ENCODE results near the gene MEGF11. TPM values are rescaled to one million over a fixed set of nuclear protein-coding genes. Genes with fewer than 3 reads are reported as not detected.

The MEGF11 gene
- total RNA-seq, 4 donors from 2014 or later, result 0.23 to 0.33 TPM; not detected in 2

DNA sequence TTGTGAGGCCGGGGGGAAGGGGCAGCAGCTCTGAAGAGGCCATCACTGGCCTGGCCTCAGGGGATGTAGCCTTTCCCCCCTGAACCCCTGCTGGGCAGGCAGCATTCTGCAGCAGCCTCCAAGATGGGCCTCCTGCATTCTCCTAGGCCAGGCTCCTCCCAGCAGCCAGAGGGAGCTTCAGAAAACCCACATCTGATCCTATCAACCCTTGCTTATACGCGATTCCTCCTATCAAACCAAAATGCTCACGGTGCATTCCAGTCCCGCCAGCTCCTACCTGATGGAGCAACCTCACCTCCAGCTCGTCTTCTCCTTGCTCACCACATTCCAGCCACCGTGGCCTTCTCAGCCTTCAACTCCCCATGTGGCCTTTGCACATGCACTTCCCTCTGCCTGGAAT, 85.7 kb downstream of the MEGF11 start:
- WGBS, result 79% methylated on average over 7 of the region's 7 CpGs
- intact Hi-C loops (cut with DNase I), result no loop called here
- Histone ChIP-seq H3K9me3 (no peaks in the 10 kb centered on the region), H3K4me3 (no peak overlapping the region), H3K27ac (replicated peaks in 1 of 4) (no peak overlapping the region), H3K36me3 (no peaks in the 10 kb centered on the region), H3K4me1 (no peaks in the 10 kb centered on the region), H3K27me3 (peaks cover 0 to 25% (median 0%) of the 10 kb centered on the region in 4 donors)
- no peak for DNase-seq (ENCODE audit: extremely low spot score)
- no peak for TF ChIP-seq POLR2A (IDR thresholded peaks at IDR 0.05; ENCODE audit: low read depth)
- no peak for TF ChIP-seq CTCF (IDR thresholded peaks at IDR 0.05)
- no peak for TF ChIP-seq EP300 (IDR thresholded peaks at IDR 0.05)
- TF ChIP-seq POLR2AphosphoS5 (IDR thresholded peaks at IDR 0.05), result no peak

DNA sequence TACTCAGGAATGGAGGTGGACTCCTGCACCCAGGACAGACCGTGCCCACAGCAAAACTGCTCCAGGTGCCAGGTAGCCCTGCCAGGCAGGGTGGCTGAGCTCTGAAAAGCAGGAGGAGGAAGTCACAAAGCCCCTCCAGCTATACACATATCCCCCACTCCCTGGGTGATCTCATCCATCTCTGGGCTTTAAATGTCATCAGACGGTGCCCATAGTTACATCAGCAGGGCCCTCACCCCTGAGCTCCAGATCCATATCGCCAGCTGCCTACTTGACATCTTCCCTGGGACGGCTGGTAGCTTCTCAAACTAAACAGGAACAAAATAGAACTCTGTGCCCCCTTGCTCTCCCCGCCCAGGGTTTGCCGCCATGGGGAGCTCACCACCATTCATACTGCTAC, 87.7 kb downstream of the MEGF11 start:
- H3K27ac ChIP-seq (replicated peaks in 1 of 4), result no peak overlapping the region
- intact Hi-C loops (cut with DNase I), result no loop called here
- peaks cover 0 to 5% (median 0%) of the 10 kb centered on the region in 4 donors for H3K27me3 ChIP-seq
- no peaks in the 10 kb centered on the region for H3K9me3 ChIP-seq
- TF ChIP-seq CTCF (IDR thresholded peaks at IDR 0.05) (no peak), POLR2A (IDR thresholded peaks at IDR 0.05; ENCODE audit: low read depth) (no peak), EP300 (IDR thresholded peaks at IDR 0.05) (no peak), POLR2AphosphoS5 (IDR thresholded peaks at IDR 0.05) (no peak)
- H3K4me3 ChIP-seq, result no peak overlapping the region
- H3K4me1 ChIP-seq, result no peaks in the 10 kb centered on the region
- WGBS, result 93% methylated on average over 6 of the region's 6 CpGs
- DNase-seq (ENCODE audit: extremely low spot score), result no peak
- H3K36me3 ChIP-seq, result no peaks in the 10 kb centered on the region

DNA sequence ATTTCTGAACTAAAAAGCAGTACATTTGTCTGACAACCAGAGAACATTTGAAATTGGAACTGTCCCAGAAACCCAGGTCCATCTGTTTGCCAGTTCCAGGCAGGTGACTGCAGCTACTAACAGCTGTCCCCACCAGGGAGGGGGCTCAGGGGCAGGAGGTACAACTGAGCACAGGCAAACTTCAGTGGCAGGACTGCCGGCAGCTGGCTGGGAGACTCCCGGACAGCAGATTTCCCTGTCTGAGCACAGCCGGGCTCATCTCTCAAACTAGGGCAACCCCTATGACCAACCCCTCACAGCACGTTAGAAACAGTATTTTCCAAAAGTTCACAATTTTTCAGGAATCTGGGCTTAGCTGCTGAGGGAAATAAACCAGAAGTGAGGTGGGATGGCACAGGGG, 88.8 kb downstream of the MEGF11 start:
- TF ChIP-seq CTCF (IDR thresholded peaks at IDR 0.05) (no peak), POLR2A (IDR thresholded peaks at IDR 0.05; ENCODE audit: low read depth) (no peak), EP300 (IDR thresholded peaks at IDR 0.05) (no peak), POLR2AphosphoS5 (IDR thresholded peaks at IDR 0.05) (no peak)
- 50% methylated on average over 2 of the region's 4 CpGs for WGBS
- Histone ChIP-seq H3K27me3 (peaks cover 0 to under 1% (median 0%) of the 10 kb centered on the region in 4 donors), H3K27ac (replicated peaks in 1 of 4) (no peak overlapping the region), H3K9me3 (no peaks in the 10 kb centered on the region), H3K4me3 (no peak overlapping the region), H3K36me3 (no peaks in the 10 kb centered on the region), H3K4me1 (no peaks in the 10 kb centered on the region)
- intact Hi-C loops (cut with DNase I), result no loop called here
- no peak for DNase-seq (ENCODE audit: extremely low spot score)

DNA sequence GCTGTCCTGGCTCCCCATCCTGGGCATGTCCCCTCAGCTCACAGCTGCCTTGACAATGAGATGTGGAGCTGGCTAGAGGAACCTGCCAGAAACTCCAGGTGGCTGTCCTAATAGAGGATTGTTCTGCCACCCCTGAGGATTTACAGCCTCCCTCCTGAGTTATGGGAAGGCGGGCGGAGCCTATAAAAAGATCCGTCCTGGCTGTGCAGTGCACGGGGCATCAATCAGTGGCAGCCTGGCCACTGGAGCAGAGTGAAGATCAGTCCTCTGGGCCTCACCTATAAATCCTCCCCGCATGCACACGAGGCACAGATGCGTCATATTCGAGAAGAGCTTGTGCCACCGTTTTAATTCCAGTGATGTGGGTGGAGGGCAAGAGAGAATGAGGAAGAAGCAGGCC, 90.0 kb downstream of the MEGF11 start:
- Histone ChIP-seq H3K9me3 (no peaks in the 10 kb centered on the region), H3K4me3 (no peak overlapping the region), H3K27me3 (peaks cover 0 to 9% (median 0%) of the 10 kb centered on the region in 4 donors), H3K4me1 (no peaks in the 10 kb centered on the region), H3K36me3 (no peaks in the 10 kb centered on the region), H3K27ac (replicated peaks in 1 of 4) (no peak overlapping the region)
- DNase-seq (ENCODE audit: extremely low spot score), result no peak
- TF ChIP-seq EP300 (IDR thresholded peaks at IDR 0.05), result no peak
- TF ChIP-seq POLR2A (IDR thresholded peaks at IDR 0.05; ENCODE audit: low read depth), result no peak
- TF ChIP-seq CTCF (IDR thresholded peaks at IDR 0.05), result no peak
- TF ChIP-seq POLR2AphosphoS5 (IDR thresholded peaks at IDR 0.05), result no peak
- 85% methylated on average over 9 of the region's 9 CpGs for WGBS
- intact Hi-C loops (cut with DNase I), result no loop called here

GRCh38 chr15:66162286-66162685, 91.3 kb downstream of the MEGF11 start:
- no peaks in the 10 kb centered on the region for H3K4me1 ChIP-seq
- peaks cover 0 to 14% (median 0%) of the 10 kb centered on the region in 4 donors for H3K27me3 ChIP-seq
- no peak overlapping the region for H3K4me3 ChIP-seq
- TF ChIP-seq EP300 (IDR thresholded peaks at IDR 0.05), result no peak
- no peak for TF ChIP-seq CTCF (IDR thresholded peaks at IDR 0.05)
- TF ChIP-seq POLR2A (IDR thresholded peaks at IDR 0.05; ENCODE audit: low read depth), result no peak
- TF ChIP-seq POLR2AphosphoS5 (IDR thresholded peaks at IDR 0.05), result no peak
- 73% methylated on average over 2 of the region's 2 CpGs for whole genome bisulfite sequencing
- H3K36me3 ChIP-seq, result no peaks in the 10 kb centered on the region
- no peak overlapping the region for H3K27ac ChIP-seq (replicated peaks in 1 of 4)
- H3K9me3 ChIP-seq, result no peaks in the 10 kb centered on the region
- no peak for DNase-seq (ENCODE audit: extremely low spot score)
- intact Hi-C loops (cut with DNase I), result no loop called here
